GM10266 (cell line): ENCODE results near the gene CNTNAP5.

Source experiments
- DNase-seq: peaks from one replicate; pipeline ENCODE4 v3.0.0; 2012; ENCODE audit errors: extremely low spot score
- TF ChIP-seq, protein P1 (sequence below): IDR thresholded peaks from 2 replicates; pipeline ENCODE4 v1.5.1; 2012; ENCODE audit warnings: mild to moderate bottlenecking, low read depth; ENCODE audit not compliant: control insufficient read depth, insufficient read depth; ENCODE audit errors: missing control alignments

CNTNAP5 gene

GRCh38 chr2:124315221-124315880 is 290.3 kb downstream of the CNTNAP5 start:
- DNase-seq, result no peak
- TF ChIP-seq, protein P1, sequence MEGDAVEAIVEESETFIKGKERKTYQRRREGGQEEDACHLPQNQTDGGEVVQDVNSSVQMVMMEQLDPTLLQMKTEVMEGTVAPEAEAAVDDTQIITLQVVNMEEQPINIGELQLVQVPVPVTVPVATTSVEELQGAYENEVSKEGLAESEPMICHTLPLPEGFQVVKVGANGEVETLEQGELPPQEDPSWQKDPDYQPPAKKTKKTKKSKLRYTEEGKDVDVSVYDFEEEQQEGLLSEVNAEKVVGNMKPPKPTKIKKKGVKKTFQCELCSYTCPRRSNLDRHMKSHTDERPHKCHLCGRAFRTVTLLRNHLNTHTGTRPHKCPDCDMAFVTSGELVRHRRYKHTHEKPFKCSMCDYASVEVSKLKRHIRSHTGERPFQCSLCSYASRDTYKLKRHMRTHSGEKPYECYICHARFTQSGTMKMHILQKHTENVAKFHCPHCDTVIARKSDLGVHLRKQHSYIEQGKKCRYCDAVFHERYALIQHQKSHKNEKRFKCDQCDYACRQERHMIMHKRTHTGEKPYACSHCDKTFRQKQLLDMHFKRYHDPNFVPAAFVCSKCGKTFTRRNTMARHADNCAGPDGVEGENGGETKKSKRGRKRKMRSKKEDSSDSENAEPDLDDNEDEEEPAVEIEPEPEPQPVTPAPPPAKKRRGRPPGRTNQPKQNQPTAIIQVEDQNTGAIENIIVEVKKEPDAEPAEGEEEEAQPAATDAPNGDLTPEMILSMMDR, result no peak

GRCh38 chr2:124316133-124316532 is 291.0 kb downstream of the CNTNAP5 start:
- no peak for DNase-seq
- TF ChIP-seq, protein P1, result no peak

GRCh38 chr2:124316881-124317605 is 292.0 kb downstream of the CNTNAP5 start:
- TF ChIP-seq, protein P1, result no peak

DNA sequence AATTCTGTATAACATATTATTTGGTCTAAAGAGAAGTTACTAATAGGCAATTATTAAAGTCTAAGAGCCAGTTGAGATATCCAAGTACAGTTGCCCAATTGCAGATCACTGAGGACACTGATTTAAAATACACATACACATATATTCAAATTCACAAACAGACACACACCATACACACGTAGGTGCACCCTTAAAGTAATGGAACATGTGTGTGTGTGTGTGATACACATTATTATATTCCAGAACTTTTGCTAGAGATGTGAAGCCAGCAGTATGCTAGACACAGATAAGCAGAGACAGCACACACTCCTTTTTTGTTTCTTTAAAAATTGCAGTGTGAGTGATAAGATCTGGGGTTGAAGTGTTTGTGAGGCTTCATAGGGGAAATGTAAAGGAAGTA is 292.5 kb downstream of the CNTNAP5 start:
- TF ChIP-seq, protein P1, result no peak
- DNase-seq, result no peak

More at GRCh38 chr2:124316881-124317605, 292.0 kb downstream of the CNTNAP5 start:
- no peak for DNase-seq

GRCh38 chr2:124318913-124319312 is 293.8 kb downstream of the CNTNAP5 start:
- DNase-seq, result no peak
- TF ChIP-seq, protein P1, result no peak

GRCh38 chr2:124319577-124319976 is 294.5 kb downstream of the CNTNAP5 start:
- TF ChIP-seq, protein P1, result no peak
- DNase-seq, result no peak
